SKM-1 treated with dmso at 0.1 percent for 144 hours (cell line): ENCODE results near the gene MGAT5.

Experiments used
- DNase-seq: peaks from one replicate; lab custom pipeline; 2025; ENCODE audit not compliant: unreplicated experiment; lab: John Stamatoyannopoulos, UW

MGAT5 gene

DNA sequence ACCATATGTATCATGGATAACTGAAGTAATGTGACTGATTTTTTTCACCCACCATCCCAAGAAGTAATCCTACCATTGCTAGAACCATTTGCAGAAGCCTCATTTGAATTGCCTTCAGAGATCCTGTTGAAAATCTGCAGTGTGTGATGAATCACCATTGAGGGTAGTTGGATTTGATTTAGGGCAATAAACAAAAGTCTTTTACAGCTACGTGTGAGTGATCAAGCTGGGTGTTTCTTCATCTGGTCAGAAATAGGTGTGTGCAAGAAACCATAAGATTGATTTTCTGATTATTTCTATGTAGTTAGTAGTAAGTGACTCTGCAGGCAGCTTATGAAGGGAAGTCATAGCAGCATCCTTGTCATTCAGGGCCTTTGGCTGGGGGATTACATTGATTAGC is 159.6 kb downstream of the MGAT5 start:
- DNase-seq = no peak

DNA sequence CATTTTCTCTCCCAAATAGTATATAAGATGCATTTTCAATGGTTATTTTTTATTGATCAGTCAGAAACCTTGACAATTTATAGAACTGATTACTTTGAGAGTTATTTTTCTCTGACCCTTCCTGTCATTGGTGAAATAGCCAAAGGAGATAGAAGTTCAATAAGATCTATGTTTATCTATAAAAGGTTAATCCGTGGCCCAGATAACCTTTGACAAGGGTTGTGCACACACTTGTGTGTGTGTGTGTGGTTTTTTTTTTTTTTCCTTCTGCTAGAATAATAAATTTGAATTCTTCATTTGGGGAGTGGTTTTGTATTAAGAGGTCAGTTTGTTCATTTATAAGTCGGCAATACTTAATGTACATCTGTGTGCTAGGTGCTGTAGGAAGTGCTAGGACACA is 160.0 kb downstream of the MGAT5 start:
- DNase-seq = no peak

DNA sequence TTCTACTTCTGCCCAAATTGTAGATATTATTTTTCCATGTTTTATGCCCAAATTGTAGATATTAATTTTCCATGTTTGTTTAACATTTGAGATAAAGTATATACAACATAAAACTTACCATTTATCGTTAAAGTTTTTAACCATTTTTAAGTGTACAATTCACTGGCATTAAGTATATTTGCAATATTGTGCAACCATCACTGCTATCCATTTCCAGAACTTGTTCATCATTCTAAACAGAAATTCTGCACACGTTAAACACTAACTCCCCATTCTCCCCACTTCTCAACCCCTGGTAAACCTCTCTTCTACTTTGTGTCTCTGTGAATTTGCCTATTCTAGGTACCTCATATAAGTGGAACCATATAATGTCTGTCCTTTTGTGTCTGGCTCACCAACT is 162.1 kb downstream of the MGAT5 start:
- DNase-seq = no peak

DNA sequence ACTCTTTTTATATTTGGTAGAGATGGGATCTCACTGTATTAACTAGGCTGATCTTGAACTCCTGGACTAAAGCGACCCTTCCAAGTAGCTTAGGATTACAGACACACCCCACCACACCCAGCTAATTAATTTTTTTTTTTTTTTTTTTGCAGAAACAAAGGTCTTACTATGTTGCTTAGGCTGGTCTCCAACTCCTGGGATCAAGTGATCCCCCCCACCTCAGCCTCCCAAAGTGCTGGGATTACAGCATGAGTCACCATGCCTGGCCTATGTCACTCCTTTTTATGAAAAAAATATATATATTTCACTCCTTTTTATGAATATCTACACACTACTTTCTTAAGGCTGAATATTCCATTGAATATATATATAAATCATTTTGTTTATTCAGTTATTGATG is 162.8 kb downstream of the MGAT5 start:
- DNase-seq = no peak

DNA sequence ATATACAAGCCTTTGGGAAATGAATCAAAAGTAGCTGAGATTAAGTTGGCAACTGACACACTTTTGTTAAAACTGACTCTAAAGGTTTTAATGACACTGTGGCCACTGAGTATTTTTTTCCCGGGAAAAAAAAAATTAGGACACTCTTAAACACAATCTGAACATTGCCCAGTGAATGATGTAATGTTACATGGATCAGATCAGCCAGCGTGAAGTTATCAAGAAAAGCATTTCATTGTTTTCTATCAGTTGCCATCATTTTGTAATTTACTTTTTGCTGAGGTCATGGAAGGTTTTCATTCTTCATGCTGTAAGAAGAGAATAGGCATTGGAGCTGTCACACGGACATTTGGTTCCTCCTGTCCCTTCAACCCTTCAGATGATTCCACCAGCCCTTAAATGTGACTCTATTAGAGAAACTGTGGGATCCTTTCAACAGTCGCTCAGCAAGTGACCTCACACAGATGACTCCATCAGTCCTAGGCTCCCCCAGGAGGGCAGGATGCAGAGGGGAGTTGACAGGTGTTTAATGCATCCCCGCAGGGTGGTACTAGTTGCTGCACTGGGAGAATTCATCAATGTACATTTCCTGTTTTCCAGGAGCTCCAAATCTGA is 164.2 kb downstream of the MGAT5 start:
- DNase-seq = no peak

DNA sequence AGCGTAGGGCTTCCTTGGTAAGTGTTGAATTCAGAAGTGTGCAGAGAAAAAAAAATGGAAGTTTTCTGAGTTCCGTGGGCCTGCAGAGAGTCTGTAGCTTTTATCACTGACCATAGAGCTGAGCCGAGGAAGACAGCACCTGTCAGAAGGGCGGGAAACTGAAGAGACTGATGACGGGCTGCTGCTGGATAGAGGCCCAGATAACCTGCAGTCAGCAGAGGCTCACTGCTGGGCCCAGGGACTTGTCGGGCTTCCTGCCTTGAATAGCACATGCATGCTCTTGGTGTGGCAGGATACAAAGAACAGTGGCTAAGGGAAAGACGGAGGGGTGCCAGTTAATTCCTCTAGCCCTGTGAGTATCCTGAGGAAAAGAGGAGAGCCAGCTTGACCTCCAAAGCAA is 166.4 kb downstream of the MGAT5 start:
- DNase-seq = no peak

DNA sequence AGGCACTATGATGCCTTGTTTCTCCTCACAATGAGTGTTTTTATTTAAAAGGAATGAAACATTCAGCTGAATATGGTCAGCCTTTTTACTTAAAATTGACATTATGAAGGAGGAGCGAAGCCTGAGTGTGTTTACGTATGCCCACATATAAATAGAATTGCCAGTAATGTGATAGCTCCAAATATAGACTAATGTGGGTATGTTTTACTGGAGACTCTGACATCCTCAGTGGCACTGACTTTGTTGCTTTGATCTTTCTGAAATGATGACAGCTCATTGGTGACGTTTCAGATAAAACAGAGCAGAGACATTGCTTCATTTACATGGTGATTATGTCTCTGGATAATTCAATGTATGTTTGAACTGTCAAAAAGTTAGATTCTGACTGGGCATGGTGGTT is 167.0 kb downstream of the MGAT5 start:
- DNase-seq = no peak

DNA sequence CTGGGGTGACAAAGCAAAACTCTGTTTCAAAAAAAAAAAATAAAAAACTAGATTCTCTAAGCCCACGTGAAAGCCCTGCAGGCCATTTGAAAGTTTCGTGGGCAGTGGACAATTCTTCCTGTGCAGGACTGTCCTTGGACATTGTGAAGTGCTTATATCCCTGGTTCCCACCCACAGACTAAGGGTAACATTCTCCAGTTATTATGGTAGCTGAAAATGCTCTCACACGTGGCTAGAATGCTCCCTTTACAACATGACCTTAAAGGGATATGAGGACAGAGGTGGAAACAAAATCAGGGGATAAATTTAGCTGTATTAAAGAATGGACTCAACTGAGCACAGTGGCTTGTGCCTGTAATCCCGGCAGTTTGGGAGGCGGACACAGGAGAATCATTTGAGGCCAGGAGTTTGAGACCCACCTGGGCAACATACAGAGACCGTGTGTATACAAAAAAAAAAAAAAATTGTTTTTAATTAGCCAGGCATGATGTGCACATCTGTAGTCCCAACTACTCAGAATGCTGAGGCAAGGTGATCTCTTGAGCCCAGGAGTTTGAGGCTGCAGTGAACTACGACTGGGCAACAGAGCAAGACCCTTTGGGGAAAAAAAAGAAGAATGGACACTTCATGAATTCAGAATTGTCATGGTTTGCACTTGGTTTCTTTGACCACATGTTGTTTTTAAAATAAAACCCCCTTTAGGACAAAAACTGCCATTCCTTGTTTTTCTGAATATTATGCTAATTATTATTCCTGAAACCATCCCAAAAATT is 167.9 kb downstream of the MGAT5 start:
- DNase-seq = no peak

DNA sequence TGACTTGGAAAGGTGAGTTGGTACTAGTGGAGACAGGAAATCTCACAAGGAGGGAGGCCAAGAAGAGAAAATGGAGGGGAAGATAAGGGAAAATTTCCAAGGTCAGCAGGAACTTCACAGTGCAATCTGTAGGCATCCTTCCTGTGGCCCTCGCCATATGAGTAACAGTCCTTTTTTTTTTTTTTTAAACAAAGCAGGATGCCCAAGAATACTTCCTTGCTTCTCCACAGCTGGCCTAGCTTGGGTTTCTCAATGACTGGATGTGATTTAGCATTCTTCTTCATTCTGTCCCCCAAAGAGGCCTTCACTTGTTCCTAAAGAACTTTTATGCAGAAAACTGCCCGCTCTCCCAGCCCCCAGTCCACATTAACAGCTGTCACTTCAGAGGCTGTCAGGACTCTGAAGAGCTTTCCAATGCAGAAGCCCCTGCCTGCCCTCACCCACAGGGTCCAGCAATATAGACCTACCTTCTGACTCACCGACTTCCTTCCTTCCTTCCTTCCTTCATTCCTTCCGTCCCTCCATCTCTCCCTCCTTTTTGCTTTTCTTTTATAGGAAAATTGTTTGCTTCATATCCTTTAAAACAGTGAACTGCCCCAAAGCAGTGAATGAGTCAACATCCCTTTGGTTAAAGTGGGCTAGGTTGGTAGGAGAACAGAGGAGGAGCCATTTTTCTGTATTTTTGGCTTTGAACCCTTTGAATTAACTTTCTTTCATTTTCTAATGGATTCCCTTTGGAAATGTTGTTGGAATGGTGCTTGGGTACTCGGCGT is 172.0 kb downstream of the MGAT5 start:
- DNase-seq = no peak

DNA sequence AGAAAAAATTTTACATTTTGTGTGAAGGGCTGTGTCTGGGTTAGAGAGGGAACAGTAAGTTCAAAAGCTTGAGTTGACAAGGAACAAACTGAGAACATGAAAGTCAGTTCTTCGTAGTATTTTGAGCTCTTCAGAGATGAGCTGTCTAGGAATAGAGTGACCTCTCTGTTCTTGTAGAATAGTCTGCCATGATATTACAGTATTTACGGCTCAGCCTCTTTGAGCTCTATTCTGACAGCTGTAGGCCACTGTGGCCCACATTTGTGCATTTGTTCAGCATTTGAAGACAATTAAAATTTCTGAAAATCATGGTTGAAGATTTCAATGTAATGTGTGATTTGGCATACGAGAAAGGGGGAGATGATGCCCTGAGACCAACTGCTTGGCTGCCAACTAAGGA is 172.8 kb downstream of the MGAT5 start:
- no peak for DNase-seq

DNA sequence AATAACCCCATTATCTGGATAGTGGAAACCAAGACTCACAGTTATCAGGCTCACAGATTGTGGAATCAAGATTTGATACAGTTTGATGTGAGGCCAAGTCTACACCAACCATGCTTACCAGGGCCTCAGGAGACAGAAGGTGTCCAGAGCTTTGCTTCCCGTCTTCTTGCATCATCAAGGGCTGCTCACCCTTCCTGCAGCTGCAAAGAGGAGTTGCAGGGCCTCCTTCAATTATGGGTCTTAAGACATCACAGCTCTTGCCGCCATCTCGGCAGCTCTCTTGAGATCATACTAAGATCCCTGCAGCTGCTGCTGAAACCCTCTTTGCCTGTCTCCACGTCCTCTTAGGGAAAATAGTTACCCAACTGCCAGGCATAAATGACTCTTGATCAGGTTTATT is 176.0 kb downstream of the MGAT5 start:
- DNase-seq = no peak

DNA sequence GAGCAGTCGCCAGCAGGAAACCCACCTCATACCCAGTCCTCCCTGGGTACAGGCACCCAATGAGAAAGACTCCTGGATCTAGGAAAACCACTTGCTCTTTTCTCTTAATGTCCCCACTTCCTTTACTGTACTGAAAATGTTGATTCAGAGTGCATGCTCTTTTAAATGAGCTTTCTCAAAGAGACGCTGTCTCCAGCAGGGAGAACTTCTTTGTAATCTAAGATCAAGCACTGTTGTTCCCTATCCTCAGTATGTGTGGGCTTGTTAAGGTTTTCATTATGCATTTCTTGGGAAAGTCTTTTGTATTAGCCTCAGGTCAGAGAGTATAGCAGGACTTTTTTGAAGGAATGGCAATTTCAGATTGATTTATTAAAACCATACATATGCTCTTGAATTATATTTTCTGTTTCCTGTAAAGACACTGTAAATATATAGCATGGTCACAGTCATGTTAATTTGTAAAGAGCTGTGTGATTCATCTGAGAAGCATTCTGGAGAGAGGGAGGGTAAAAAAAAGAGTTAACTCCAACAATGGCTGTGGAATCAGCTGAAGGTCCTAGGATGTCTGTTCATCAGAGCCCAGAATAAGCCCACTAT is 178.1 kb downstream of the MGAT5 start:
- DNase-seq = no peak

DNA sequence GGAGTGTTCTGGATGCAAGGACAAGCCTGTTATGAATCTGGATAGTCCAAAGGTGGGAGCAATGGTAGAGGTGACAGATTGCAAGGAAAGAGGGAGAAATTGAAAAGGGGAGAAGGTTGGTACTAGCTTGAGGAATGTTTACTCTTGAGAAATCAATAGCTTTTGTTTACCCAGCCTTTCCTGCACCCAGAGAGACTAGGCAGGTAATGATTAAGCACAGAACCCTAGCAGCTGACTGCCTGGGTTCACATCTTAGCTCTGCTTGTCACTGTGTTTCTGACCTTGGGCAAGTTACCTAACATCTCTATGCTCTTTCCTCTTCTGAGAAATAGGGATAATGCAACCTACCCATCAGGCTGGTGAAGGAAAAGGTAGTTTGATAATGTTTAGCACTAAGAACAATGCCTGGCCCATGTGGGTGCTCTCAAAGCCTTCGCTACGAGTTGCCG is 178.6 kb downstream of the MGAT5 start:
- DNase-seq = no peak

DNA sequence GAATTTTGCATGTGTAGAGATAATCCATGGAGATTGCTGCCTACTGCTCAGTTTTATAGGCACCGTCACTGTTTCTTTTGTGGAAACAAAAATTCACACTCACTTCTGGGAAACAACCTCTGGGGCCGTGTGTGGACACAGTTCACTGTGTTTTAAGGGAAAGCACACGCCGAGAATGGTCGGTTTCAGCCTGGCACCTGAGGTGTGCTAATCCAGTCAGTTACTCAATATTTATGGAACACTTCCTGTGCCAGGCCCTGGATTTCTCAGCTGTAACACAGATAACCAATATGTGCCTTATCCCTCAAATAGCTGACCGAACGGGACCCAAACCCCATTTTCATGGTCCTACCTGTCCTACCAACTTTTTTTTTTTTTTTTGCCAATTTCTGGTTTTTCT is 179.6 kb downstream of the MGAT5 start:
- no peak for DNase-seq

DNA sequence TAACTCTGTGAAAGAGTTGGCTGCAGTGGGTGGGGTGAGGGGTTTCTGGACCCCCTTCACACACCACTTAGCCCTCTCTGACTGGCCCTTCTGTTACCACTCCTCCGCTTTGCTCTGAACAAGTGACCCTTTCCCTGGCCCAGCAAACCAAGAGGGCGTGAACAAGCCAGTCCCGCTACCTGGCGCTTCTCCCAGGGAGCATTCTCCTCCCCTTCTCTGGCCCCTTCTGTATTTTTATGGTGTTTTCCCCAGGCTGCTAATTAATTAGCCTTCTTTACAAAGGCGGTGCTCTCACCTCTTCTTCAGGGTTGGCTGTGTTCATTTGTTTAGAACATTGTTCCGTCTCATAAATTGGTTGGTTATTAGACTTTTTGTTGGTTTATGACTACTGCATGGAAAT is 180.1 kb downstream of the MGAT5 start:
- DNase-seq = no peak

DNA sequence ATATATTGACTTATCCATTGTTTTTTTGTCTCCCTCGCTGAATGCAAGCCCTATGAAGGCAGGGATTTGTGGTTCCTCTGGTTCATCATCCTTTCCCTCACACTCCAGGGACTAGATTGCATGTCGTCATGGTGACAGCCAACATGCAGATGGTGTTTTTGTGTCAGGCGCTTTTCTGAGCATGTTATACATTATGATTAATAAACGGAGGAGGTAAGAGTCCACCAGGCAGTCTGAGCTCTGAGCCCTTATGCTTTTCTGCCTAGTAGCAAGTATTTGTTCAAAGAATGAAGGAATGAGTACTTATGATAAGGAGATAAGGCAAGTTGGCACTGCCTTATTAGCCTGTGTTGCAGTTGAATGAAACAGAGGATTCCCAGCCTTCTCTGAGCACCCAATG is 181.6 kb downstream of the MGAT5 start:
- DNase-seq = no peak

DNA sequence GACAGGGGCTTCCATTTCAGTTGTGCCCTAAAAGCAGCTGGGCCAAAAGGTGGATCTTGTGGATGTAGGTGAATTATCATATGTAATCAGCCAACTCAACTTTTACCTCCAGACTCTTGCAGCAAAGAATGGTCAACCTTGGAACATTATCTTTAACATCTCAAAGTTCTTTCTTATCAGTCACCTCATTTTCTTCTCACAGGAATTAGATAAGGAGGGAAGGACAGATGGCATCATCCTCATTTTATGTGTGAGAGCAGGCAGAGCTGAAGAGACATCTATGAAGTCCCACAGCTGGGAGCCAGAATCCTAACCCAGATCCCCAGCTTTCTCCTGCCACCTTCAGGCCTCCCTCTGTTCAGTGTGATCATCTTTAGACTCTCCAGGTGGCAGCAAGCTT is 182.1 kb downstream of the MGAT5 start:
- DNase-seq = no peak

DNA sequence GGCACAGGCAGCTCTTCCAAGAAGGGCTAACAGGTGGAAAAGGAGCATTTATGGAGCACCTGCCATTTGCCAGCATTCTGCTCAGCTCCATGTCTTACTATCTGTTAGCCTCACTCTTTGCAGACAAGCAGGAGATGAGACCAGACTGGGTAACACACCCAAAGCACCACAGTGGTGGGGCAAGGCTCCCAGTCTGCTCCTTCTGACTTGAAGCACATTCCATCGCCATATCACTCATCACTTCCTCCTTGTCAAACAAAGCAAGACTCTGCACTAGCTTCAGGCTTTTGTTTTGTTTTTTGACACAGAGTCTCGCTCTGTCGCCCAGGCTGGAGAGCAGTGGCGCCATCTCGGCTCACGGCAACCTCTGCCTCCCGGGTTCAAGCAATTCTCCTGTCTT is 182.8 kb downstream of the MGAT5 start:
- no peak for DNase-seq

DNA sequence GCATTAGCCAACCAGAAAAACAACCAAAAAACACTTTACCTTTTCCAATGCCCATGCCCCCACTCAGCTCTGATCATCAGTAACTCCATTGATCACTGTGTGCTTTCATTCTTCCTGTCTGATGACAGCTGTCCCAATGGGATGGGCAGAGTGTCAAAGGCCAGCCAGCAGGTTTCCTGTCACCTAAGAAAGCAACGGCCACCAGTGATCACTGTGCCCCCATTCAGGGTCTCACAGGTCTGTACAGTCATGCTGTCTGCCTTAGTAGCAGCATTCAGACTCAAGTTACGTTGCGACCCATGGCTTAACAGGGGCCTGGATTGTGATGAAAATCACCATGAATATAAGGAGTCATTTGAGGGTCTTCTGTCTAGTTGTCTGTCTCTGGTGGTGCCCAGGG is 184.5 kb downstream of the MGAT5 start:
- no peak for DNase-seq

DNA sequence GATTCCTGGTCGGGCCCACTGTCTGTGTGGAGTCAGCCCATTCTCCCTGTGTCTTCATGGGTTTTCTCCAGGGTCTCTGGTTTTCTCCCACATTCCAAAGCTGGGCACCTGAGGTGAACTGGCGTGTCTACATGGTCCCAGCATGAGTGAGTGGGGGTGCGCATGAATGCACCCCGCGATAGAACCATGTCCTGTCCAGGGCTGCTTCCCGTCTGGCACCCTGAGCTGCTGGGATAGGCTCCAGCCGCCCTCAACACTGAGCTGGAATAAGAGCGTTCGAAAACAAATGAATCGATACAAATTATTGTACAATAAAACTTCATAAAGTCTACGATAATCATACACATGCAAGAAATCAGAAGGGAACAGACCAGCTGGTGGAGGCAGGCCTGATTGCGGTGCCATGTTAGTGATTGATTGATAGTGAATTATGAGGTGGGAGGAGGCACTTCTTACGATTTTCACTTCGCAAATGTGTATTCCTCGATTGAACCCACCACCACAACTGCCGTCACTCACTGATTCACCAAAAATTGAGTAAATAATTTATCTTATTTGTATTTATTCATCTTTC is 186.6 kb downstream of the MGAT5 start:
- DNase-seq = no peak

DNA sequence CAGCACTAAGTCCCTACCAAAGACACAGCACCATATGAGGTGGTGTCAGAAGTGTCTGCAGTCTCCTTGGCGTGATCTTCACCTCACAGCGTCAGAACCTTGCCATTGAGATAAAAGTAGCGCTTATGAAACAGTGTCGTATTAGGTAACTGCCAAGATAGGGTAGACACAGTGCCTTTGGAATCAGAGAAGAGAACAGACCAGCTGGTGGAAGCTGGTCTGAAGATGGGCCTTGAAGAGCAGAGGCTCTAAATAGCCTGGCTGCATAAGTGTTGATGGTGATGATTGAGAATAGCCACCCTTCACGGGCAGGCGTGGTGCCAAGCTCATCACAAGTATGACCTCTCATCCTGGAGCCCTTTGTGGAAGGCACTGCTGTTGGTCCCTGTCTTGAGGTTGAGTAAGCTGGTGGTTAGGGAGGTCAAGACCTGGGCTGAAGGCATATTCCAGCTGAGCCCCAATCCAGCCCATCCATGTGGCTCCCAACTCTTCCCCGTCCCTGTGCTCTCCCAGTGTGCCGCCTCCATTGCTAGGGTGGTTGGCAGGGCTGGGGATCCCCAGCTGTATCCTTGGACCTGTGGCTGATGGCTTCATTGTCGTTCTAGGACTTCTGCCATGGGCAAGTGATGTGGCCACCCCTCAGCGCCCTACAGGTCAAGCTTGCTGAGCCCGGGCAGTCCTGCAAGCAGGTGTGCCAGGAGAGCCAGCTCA is 187.4 kb downstream of the MGAT5 start:
- no peak for DNase-seq
